ENCODE results near the gene ZBTB7A.

ZBTB7A gene

GRCh38 chr19:4099041-4099764, 32.5 kb upstream of the ZBTB7A start:
- no peak for TF ChIP-seq EZH2 (IDR thresholded peaks at IDR 0.05; ENCODE audit: borderline replicate concordance, low read depth, low read length, severe bottlenecking)
- TF ChIP-seq CTCF (IDR thresholded peaks at IDR 0.05; ENCODE audit: borderline replicate concordance, extremely low read depth, low read length, poor library complexity, severe bottlenecking) = no peak
- DNase-seq = no peak
- H3K4me2 ChIP-seq (ENCODE audit: insufficient read depth, low read length) = no peak overlapping the region
- H3K4me3 ChIP-seq (ENCODE audit: low read depth in 1 of 2, low read length in 2 of 2) = no peak overlapping the region
- no peaks in the 10 kb centered on the region for H3K9me3 ChIP-seq (ENCODE audit: insufficient read depth, low read length, severe bottlenecking)
- H3K36me3 ChIP-seq (ENCODE audit: insufficient read depth, low read length) = peaks cover 93% of the 10 kb centered on the region
- no peak for ATAC-seq (ENCODE audit: insufficient read depth, low read depth)
- H3K9ac ChIP-seq (ENCODE audit: low read depth, low read length) = no peak overlapping the region
- H4K20me1 ChIP-seq (ENCODE audit: insufficient read depth, low read length) = peaks cover 9% of the 10 kb centered on the region; the same call in 1 of the 2 replicates
- no peak overlapping the region for H3K27ac ChIP-seq (ENCODE audit: low read length)
- H2AFZ ChIP-seq (ENCODE audit: low read depth, low read length) = no peak overlapping the region
- no peaks in the 10 kb centered on the region for H3K27me3 ChIP-seq (ENCODE audit: insufficient read depth, low read length, poor library complexity)
- peaks cover 12% of the 10 kb centered on the region for H3K4me1 ChIP-seq (ENCODE audit: insufficient read depth, low read length)
- H3K79me2 ChIP-seq (ENCODE audit: insufficient read depth, low read length) = peaks cover 12% of the 10 kb centered on the region

- no peak for TF ChIP-seq EZH2 (IDR thresholded peaks at IDR 0.05; ENCODE audit: borderline replicate concordance, low read depth, low read length, severe bottlenecking)
- TF ChIP-seq CTCF (IDR thresholded peaks at IDR 0.05; ENCODE audit: borderline replicate concordance, extremely low read depth, low read length, poor library complexity, severe bottlenecking) = no peak
Measured at GRCh38 chr19:4098493-4098892, 31.8 kb upstream of the ZBTB7A start.

GRCh38 chr19:4097501-4097900, 30.8 kb upstream of the ZBTB7A start:
- Histone ChIP-seq H3K27me3 (ENCODE audit: insufficient read depth, low read length, poor library complexity) (no peaks in the 10 kb centered on the region), H3K79me2 (ENCODE audit: insufficient read depth, low read length) (no peaks in the 10 kb centered on the region), H2AFZ (ENCODE audit: low read depth, low read length) (no peak overlapping the region), H3K4me3 (ENCODE audit: low read depth in 1 of 2, low read length in 2 of 2) (no peak overlapping the region), H4K20me1 (ENCODE audit: insufficient read depth, low read length) (no peaks in the 10 kb centered on the region), H3K9ac (ENCODE audit: low read depth, low read length) (no peak overlapping the region), H3K9me3 (ENCODE audit: insufficient read depth, low read length, severe bottlenecking) (no peaks in the 10 kb centered on the region), H3K4me2 (ENCODE audit: insufficient read depth, low read length) (no peak overlapping the region), H3K36me3 (ENCODE audit: insufficient read depth, low read length) (peaks cover 92% of the 10 kb centered on the region), H3K27ac (ENCODE audit: low read length) (no peak overlapping the region), H3K4me1 (ENCODE audit: insufficient read depth, low read length) (no peaks in the 10 kb centered on the region)
- DNase-seq (no peak), ATAC-seq (ENCODE audit: insufficient read depth, low read depth) (no peak)
- TF ChIP-seq CTCF (IDR thresholded peaks at IDR 0.05; ENCODE audit: borderline replicate concordance, extremely low read depth, low read length, poor library complexity, severe bottlenecking) = no peak
- no peak for TF ChIP-seq EZH2 (IDR thresholded peaks at IDR 0.05; ENCODE audit: borderline replicate concordance, low read depth, low read length, severe bottlenecking)

More at GRCh38 chr19:4098493-4098892, 31.8 kb upstream of the ZBTB7A start:
- no peak for ATAC-seq (ENCODE audit: insufficient read depth, low read depth)
- Histone ChIP-seq H3K79me2 (ENCODE audit: insufficient read depth, low read length) (peaks cover 8% of the 10 kb centered on the region), H3K4me3 (ENCODE audit: low read depth in 1 of 2, low read length in 2 of 2) (no peak overlapping the region), H3K4me2 (ENCODE audit: insufficient read depth, low read length) (no peak overlapping the region), H3K4me1 (ENCODE audit: insufficient read depth, low read length) (peaks cover 5% of the 10 kb centered on the region), H4K20me1 (ENCODE audit: insufficient read depth, low read length) (peaks cover 7% of the 10 kb centered on the region; the same call in 1 of the 2 replicates), H3K9ac (ENCODE audit: low read depth, low read length) (no peak overlapping the region), H3K36me3 (ENCODE audit: insufficient read depth, low read length) (peaks cover 96% of the 10 kb centered on the region), H3K27ac (ENCODE audit: low read length) (no peak overlapping the region), H3K27me3 (ENCODE audit: insufficient read depth, low read length, poor library complexity) (no peaks in the 10 kb centered on the region), H3K9me3 (ENCODE audit: insufficient read depth, low read length, severe bottlenecking) (no peaks in the 10 kb centered on the region), H2AFZ (ENCODE audit: low read depth, low read length) (no peak overlapping the region)
- DNase-seq = no peak

All from DND-41 (cell line).